B cell (primary cell): Measurements from ENCODE around the gene LTB4R. TPM values are rescaled to one million over a fixed set of nuclear protein-coding genes. Genes with fewer than 3 reads are reported as not detected.

Source experiments
- ATAC-seq: fragments of 200-7000 bp; cut with Tn5 transposase; one replicate; pipeline ENCODE4 v1.10.0; 2021; ENCODE audit warnings: low read depth, mild to moderate bottlenecking, moderate number of reproducible peaks, moderate library complexity
- CTCF ChIA-PET: fragments of 350-600 bp; sonication (Branson Sonifier 250); formaldehyde crosslinking; loops from one replicate; lab custom pipeline; 2021; ENCODE audit warnings: antibody characterized with exemption, inconsistent platforms; lab: Charles Lee
- POLR2A ChIA-PET: fragments of 350-600 bp; sonication (Branson Sonifier 250); formaldehyde crosslinking; loops from one replicate; lab custom pipeline; 2021; ENCODE audit warnings: antibody characterized with exemption; lab: Charles Lee
- DNase-seq: peaks from one replicate; pipeline ENCODE4 v3.0.0; 2013
- H2AFZ ChIP-seq: 2 replicates; pipeline ENCODE4 v1.6.1; 2012; ENCODE audit warnings: mild to moderate bottlenecking, low read depth, low read length; ENCODE audit not compliant: insufficient read depth, poor library complexity, severe bottlenecking
- H3K27ac ChIP-seq, 2 donors: 1 replicate in 1 of 2; 2 replicates in 1 of 2; pipeline ENCODE4 v1.5.1; 2012 to 2013; ENCODE audit warnings: low read length in 2 of 2, mild to moderate bottlenecking in 2 of 2, moderate library complexity in 1 of 2
- H3K27me3 ChIP-seq, 4 experiments: fragments of 200-600 bp in 1 of 4; sonication (generic) in 1 of 4; replicated peaks in 1 of 4; 1 replicate in 2 of 4; 2 replicates in 2 of 4; pipeline versions ENCODE4 v1.6.1 to v1.7.0; 2013 to 2016; ENCODE audit warnings: low read length in 3 of 4, mild to moderate bottlenecking in 2 of 4, mixed read lengths in 1 of 4, moderate library complexity in 1 of 4; ENCODE audit not compliant: insufficient read depth in 4 of 4, control insufficient read depth in 3 of 4; ENCODE audit errors: control extremely low read depth in 1 of 4
- H3K36me3 ChIP-seq, 2 experiments: replicated peaks in 1 of 2; 1 replicate in 1 of 2; 2 replicates in 1 of 2; pipeline versions ENCODE4 v1.6.1 to v1.7.1; 2013; ENCODE audit warnings: low read length in 1 of 2; ENCODE audit not compliant: insufficient read depth in 2 of 2, control insufficient read depth in 1 of 2; ENCODE audit errors: control extremely low read depth in 1 of 2, extremely low read depth in 1 of 2
- H3K4me1 ChIP-seq, 2 donors: fragments of 200-600 bp in 1 of 2; sonication (generic) in 1 of 2; 1 replicate in 1 of 2; 2 replicates in 1 of 2; pipeline versions ENCODE4 v1.5.1 to v1.6.1; 2013 to 2017; ENCODE audit warnings: low read length in 2 of 2; ENCODE audit not compliant: control insufficient read depth in 2 of 2, insufficient read depth in 2 of 2
- H3K4me2 ChIP-seq: replicated peaks from 2 replicates; pipeline ENCODE3; 2012; ENCODE audit warnings: mild to moderate bottlenecking, low read depth, low read length; ENCODE audit not compliant: poor library complexity, severe bottlenecking
- H3K4me3 ChIP-seq, 5 experiments: fragments of 200-600 bp in 1 of 5; sonication (generic) in 1 of 5; 1 replicate in 3 of 5; 2 replicates in 2 of 5; pipeline versions ENCODE4 v1.5.1 to v1.7.0; 2011 to 2016; ENCODE audit warnings: low read length in 4 of 5, mild to moderate bottlenecking in 4 of 5, low read depth in 2 of 5, control low read depth in 1 of 5, moderate library complexity in 1 of 5; ENCODE audit not compliant: insufficient read depth in 1 of 5; ENCODE audit errors: control extremely low read depth in 1 of 5, extremely low read depth in 1 of 5
- H3K79me2 ChIP-seq: fragments of 200-600 bp; sonication (generic); one replicate; pipeline ENCODE4 v1.6.0; 2016; ENCODE audit warnings: low read length; ENCODE audit not compliant: control insufficient read depth, insufficient read depth
- H3K9ac ChIP-seq: fragments of 200-600 bp; sonication (generic); 2 replicates; pipeline ENCODE4 v1.6.1; 2017; ENCODE audit warnings: mild to moderate bottlenecking, low read length, moderate library complexity
- H3K9me3 ChIP-seq, 3 donors: one replicate each; pipeline versions ENCODE4 v1.6.1 to v1.7.1; 2013; ENCODE audit warnings: low read length in 2 of 3; ENCODE audit not compliant: control insufficient read depth in 2 of 3, insufficient read depth in 1 of 3; ENCODE audit errors: control extremely low read depth in 1 of 3
- H4K20me1 ChIP-seq: 2 replicates; pipeline ENCODE4 v1.6.0; 2012; ENCODE audit warnings: mild to moderate bottlenecking, low read length; ENCODE audit not compliant: insufficient read depth, control insufficient read depth, poor library complexity, severe bottlenecking
- H3K27ac Mint-ChIP-seq: one replicate; pipeline ENCODE4 v1.8.0; 2021; ENCODE audit warnings: mixed read lengths
- H3K27me3 Mint-ChIP-seq: one replicate; pipeline ENCODE4 v1.8.0; 2021; ENCODE audit warnings: mixed read lengths
- H3K4me1 Mint-ChIP-seq: one replicate; pipeline ENCODE4 v1.8.0; 2021; ENCODE audit warnings: mixed read lengths
- H3K4me3 Mint-ChIP-seq: one replicate; pipeline ENCODE4 v1.8.0; 2021; ENCODE audit warnings: mixed read lengths
- H3K9me3 Mint-ChIP-seq: one replicate; pipeline ENCODE4 v1.8.0; 2022; ENCODE audit warnings: mixed read lengths; ENCODE audit not compliant: insufficient read depth
- CTCF ChIP-seq: fragments of 200-600 bp; IDR thresholded peaks from one replicate; pipeline ENCODE4 v1.8.0; 2022; ENCODE audit warnings: antibody characterized with exemption, mild to moderate bottlenecking
- EZH2 ChIP-seq: IDR thresholded peaks from 2 replicates; pipeline ENCODE4 v1.6.1; 2012; ENCODE audit warnings: borderline replicate concordance, low read depth, mild to moderate bottlenecking, moderate library complexity, low read length; ENCODE audit not compliant: insufficient read depth, poor library complexity, severe bottlenecking
- whole genome bisulfite sequencing: methylation state at CpG from one replicate; pipeline ENCODE4 v1.1.5; 2013; ENCODE audit warnings: missing lambda C conversion rate; ENCODE audit not compliant: insufficient coverage; 5-methylcytosine and 5-hydroxymethylcytosine counted together
- intact Hi-C: fragments of 100-400 bp; cut with micrococcal nuclease; formaldehyde crosslinking; loops from one replicate; pipeline ENCODE4 v1.10.0; 2022
- polyA plus RNA-seq: library from polyadenylated mRNA; depleted of rRNA; stranded (reverse); fragments of >200 nt; gene quantifications from 2 replicates; pipeline ENCODE4 v1.2.3, GENCODE V29; 2012
- total RNA-seq, 2 donors: library from RNA; stranded (reverse); fragments of 120-200 nt in 1 of 2; gene quantifications; 1 replicate in 1 of 2; 2 replicates in 1 of 2; pipeline versions ENCODE4 v1.2.3 to v1.2.4, GENCODE V29; 2013 to 2022

LTB4R gene
- total and polyA plus RNA-seq, 2 donors (not counting 1 experiment from before 2014, with no cell fraction given) = 8.8 to 19.1 TPM

- Histone ChIP-seq H2AFZ (no peak overlapping the region), H3K27ac (no peak overlapping the region), H3K9ac (no peak overlapping the region), H3K4me2 (no peak overlapping the region), H3K4me3 (no peak overlapping the region), H3K36me3 (peaks cover 3 to 63% of the 10 kb centered on the region in 2 experiments), H3K4me1 (peaks cover 17 to 30% of the 10 kb centered on the region in 2 donors), H3K79me2 (peaks cover 29% of the 10 kb centered on the region), H3K9me3 (no peaks in the 10 kb centered on the region), H4K20me1 (peaks cover 32% of the 10 kb centered on the region), H3K27me3 (no peaks in the 10 kb centered on the region)
- H3K4me1 Mint-ChIP-seq = peaks cover 32% of the 10 kb centered on the region
- intact Hi-C loops = no loop called here
- no peak overlapping the region for H3K4me3 Mint-ChIP-seq
- TF ChIP-seq CTCF (no peak), EZH2 (no peak)
- ATAC-seq (no peak), DNase-seq (no peak)
- WGBS = 88% methylated on average over 11 of the region's 11 CpGs
- H3K27ac Mint-ChIP-seq = no peak overlapping the region
- ChIA-PET CTCF (interaction anchor here (0.7 to 9.4 kb wide), 31 partner anchors 9 to 687 kb away, joined by 3 to 116 read pairs (median 9); partner anchors contain the start of genes CBLN3, CHMP4A, DHRS1 and EMC9), POLR2A (no interaction called here)
- no peaks in the 10 kb centered on the region for H3K27me3 Mint-ChIP-seq
- no peaks in the 10 kb centered on the region for H3K9me3 Mint-ChIP-seq
Measured at GRCh38 chr14:24307156-24307574, 4.1 kb upstream of the LTB4R start.

- Mint-ChIP-seq H3K9me3 (no peaks in the 10 kb centered on the region), H3K27me3 (no peaks in the 10 kb centered on the region), H3K27ac (peak within 1 kb of the TSS; percentile 51), H3K4me3 (no peak within 1 kb of the TSS), H3K4me1 (peaks cover 38% of the 10 kb centered on the region)
- intact Hi-C loops = loop anchor here (1.0 kb wide), 3 partner anchors 8 to 91 kb away; partner anchors contain the start of genes DHRS1, MDP1, NOP9 and RABGGTA
- ATAC-seq = no peak
- Histone ChIP-seq H3K9ac (no peak within 1 kb of the TSS), H3K36me3 (peaks cover 3 to 58% of the 10 kb centered on the region in 2 experiments), H3K27me3 (no peaks in the 10 kb centered on the region), H3K79me2 (peaks cover 25% of the 10 kb centered on the region), H3K4me1 (peaks cover 22 to 36% of the 10 kb centered on the region in 2 donors), H3K4me2 (no peak within 1 kb of the TSS), H2AFZ (no peak within 1 kb of the TSS), H4K20me1 (peaks cover 32% of the 10 kb centered on the region), H3K27ac (no peak within 1 kb of the TSS), H3K4me3 (no peak within 1 kb of the TSS), H3K9me3 (no peaks in the 10 kb centered on the region)
- WGBS = 58% methylated on average over 6 of the region's 6 CpGs
- ChIA-PET POLR2A (interaction anchor here (0.8 to 1.6 kb wide), 3 partner anchors 8 to 66 kb away, joined by 4 to 12 read pairs (median 6); partner anchors contain the start of genes DHRS1, NOP9 and TINF2), CTCF (interaction anchor here (0.7 to 9.4 kb wide), 50 partner anchors 10 to 688 kb away, joined by 3 to 116 read pairs (median 4); partner anchors contain the start of genes CBLN3, CHMP4A, DCAF11 and DHRS1)
- TF ChIP-seq CTCF = peak; percentile 90
- TF ChIP-seq EZH2 = no peak
- peak; percentile 81 for DNase-seq
Measured at GRCh38 chr14:24307575-24308341, 3.5 kb upstream of the LTB4R start, which contains the start of gene CIDEB. TSS of gene CIDEB (minus strand) at chr14:24307977. CDS start at chr14:24307858, 119 bp downstream.
